Panc1 (cell line): Measurements from ENCODE around the gene SEC14L5. TPM values are rescaled to one million over a fixed set of nuclear protein-coding genes. Genes with fewer than 3 reads are reported as not detected.

Experiments used
- ATAC-seq: fragments of 200-7000 bp; cut with Tn5 transposase; 2 replicates; pipeline ENCODE4 v1.9.1; 2020; ENCODE audit warnings: mild to moderate bottlenecking, moderate library complexity
- BruUV-seq: library from RNA; stranded (reverse); fragments of 400-500 nt; replicated peaks from 2 replicates; lab custom pipeline; 2021; lab: Mats Ljungman, UMichigan
- CTCF ChIA-PET: fragments of 300-600 bp; sonication (Branson Sonifier 250); formaldehyde crosslinking; loops from one replicate; lab custom pipeline; 2022; ENCODE audit warnings: antibody characterized with exemption; lab: Charles Lee
- POLR2A ChIA-PET: fragments of 300-600 bp; sonication (Branson Sonifier 250); formaldehyde crosslinking; loops from one replicate; lab custom pipeline; 2022; ENCODE audit warnings: antibody characterized with exemption; lab: Charles Lee
- DNase-seq: peaks from one replicate; pipeline ENCODE4 v3.0.0-alpha.2; 2010; ENCODE audit warnings: low read depth, low spot score
- H3K27ac ChIP-seq: 2 replicates; pipeline ENCODE4 v1.5.1; 2011; ENCODE audit warnings: mild to moderate bottlenecking, low read length, inconsistent platforms
- H3K27me3 ChIP-seq: fragments of 200-500 bp; sonication (Bioruptor generic); 2 replicates; pipeline ENCODE4 v1.6.0; 2014; ENCODE audit warnings: low read length, inconsistent platforms; ENCODE audit not compliant: control insufficient read depth, insufficient read depth
- H3K36me3 ChIP-seq: fragments of 200-500 bp; sonication (Bioruptor generic); 2 replicates; pipeline ENCODE4 v1.5.1; 2014; ENCODE audit warnings: inconsistent platforms, mild to moderate bottlenecking, low read length, moderate library complexity; ENCODE audit not compliant: control insufficient read depth, insufficient read depth
- H3K4me1 ChIP-seq: 2 replicates; pipeline ENCODE4 v1.5.1; 2011; ENCODE audit warnings: inconsistent platforms, mild to moderate bottlenecking, low read length, moderate library complexity; ENCODE audit not compliant: control insufficient read depth, insufficient read depth
- H3K4me3 ChIP-seq, 2 experiments: 2 replicates each; pipeline ENCODE4 v1.5.1; 2011 to 2012; ENCODE audit warnings: low read depth in 2 of 2, low read length in 2 of 2, mild to moderate bottlenecking in 2 of 2, inconsistent platforms in 1 of 2, moderate library complexity in 1 of 2
- H3K9me3 ChIP-seq: fragments of 200-500 bp; sonication (Bioruptor generic); 2 replicates; pipeline ENCODE4 v1.5.1; 2014; ENCODE audit warnings: low read depth, mild to moderate bottlenecking, inconsistent platforms, low read length, moderate library complexity; ENCODE audit not compliant: control insufficient read depth, insufficient read depth
- POLR2AphosphoS5 ChIP-seq: IDR thresholded peaks from 2 replicates; pipeline ENCODE4 v1.6.1; 2012; ENCODE audit warnings: mild to moderate bottlenecking, low read depth, low read length, moderate library complexity
- SIN3A ChIP-seq: IDR thresholded peaks from 2 replicates; pipeline ENCODE4 v1.6.1; 2012; ENCODE audit warnings: low read depth, mild to moderate bottlenecking, low read length, moderate library complexity, borderline replicate concordance; ENCODE audit not compliant: insufficient read depth
- TCF7L2 ChIP-seq: IDR thresholded peaks from 2 replicates; pipeline ENCODE4 v1.6.1; 2011; ENCODE audit warnings: mild to moderate bottlenecking, low read depth, low read length, inconsistent platforms
- in situ Hi-C: cut with HindIII; loops from 2 replicates; pipeline ENCODE4 v1.10.0; 2016; ENCODE audit warnings: low sequenced_read_pairs, low pct_unique_long_range_greater_than_20kb
- intact Hi-C: fragments of 100-400 bp; cut with micrococcal nuclease; formaldehyde crosslinking; loops from one replicate; pipeline ENCODE4 v1.10.0; 2022; ENCODE audit not compliant: unreplicated experiment
- total RNA-seq: library from RNA; stranded (reverse); gene quantifications from one replicate; pipeline ENCODE4 v1.2.1, GENCODE V29; 2021; ENCODE audit not compliant: unreplicated experiment
- TF ChIP-seq, protein P1 (sequence below): fragments of 450-650 bp; IDR thresholded peaks from 2 replicates; pipeline ENCODE4 v1.5.1; 2017; ENCODE audit warnings: mild to moderate bottlenecking
- TF ChIP-seq, protein P2 (sequence below), 2 experiments: IDR thresholded peaks; 2 replicates each; pipeline ENCODE4 v1.6.1; 2011 to 2012; ENCODE audit warnings: low read depth in 2 of 2, control low read depth in 1 of 2, low read length in 1 of 2, mild to moderate bottlenecking in 1 of 2, moderate library complexity in 1 of 2; ENCODE audit not compliant: insufficient read depth in 1 of 2

Gene SEC14L5
- total RNA-seq, 1 experiment from 2014 or later, result 0.26 TPM

DNA sequence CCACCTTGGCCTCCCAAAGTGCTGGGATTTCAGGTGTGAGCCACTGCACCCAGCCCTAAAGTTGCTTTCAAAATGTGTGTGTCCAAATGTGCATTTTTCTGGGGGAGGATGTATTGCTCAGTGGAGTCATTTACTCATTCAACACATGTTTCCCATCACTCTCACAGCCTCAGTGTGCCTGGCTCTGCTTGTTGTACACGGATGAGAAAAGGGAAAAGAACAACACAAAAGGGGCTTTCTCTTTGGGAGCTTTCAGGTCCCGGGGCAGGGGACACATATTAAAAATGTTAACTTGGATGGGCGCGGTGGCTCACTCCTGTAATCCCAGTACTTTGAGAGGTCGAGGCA, 19.5 kb upstream of the SEC14L5 start:
- H3K27me3 ChIP-seq, result no peaks in the 10 kb centered on the region
- no peaks in the 10 kb centered on the region for H3K9me3 ChIP-seq
- ChIA-PET POLR2A (no interaction called here), CTCF (no interaction called here)
- no TSS peak for BruUV-seq
- intact Hi-C loops, result no loop called here
- in situ Hi-C loops, result no loop called here
- no peak for DNase-seq
- no peak for ATAC-seq
- TF ChIP-seq, protein P1, sequence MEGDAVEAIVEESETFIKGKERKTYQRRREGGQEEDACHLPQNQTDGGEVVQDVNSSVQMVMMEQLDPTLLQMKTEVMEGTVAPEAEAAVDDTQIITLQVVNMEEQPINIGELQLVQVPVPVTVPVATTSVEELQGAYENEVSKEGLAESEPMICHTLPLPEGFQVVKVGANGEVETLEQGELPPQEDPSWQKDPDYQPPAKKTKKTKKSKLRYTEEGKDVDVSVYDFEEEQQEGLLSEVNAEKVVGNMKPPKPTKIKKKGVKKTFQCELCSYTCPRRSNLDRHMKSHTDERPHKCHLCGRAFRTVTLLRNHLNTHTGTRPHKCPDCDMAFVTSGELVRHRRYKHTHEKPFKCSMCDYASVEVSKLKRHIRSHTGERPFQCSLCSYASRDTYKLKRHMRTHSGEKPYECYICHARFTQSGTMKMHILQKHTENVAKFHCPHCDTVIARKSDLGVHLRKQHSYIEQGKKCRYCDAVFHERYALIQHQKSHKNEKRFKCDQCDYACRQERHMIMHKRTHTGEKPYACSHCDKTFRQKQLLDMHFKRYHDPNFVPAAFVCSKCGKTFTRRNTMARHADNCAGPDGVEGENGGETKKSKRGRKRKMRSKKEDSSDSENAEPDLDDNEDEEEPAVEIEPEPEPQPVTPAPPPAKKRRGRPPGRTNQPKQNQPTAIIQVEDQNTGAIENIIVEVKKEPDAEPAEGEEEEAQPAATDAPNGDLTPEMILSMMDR, result no peak
- TF ChIP-seq, protein P2, sequence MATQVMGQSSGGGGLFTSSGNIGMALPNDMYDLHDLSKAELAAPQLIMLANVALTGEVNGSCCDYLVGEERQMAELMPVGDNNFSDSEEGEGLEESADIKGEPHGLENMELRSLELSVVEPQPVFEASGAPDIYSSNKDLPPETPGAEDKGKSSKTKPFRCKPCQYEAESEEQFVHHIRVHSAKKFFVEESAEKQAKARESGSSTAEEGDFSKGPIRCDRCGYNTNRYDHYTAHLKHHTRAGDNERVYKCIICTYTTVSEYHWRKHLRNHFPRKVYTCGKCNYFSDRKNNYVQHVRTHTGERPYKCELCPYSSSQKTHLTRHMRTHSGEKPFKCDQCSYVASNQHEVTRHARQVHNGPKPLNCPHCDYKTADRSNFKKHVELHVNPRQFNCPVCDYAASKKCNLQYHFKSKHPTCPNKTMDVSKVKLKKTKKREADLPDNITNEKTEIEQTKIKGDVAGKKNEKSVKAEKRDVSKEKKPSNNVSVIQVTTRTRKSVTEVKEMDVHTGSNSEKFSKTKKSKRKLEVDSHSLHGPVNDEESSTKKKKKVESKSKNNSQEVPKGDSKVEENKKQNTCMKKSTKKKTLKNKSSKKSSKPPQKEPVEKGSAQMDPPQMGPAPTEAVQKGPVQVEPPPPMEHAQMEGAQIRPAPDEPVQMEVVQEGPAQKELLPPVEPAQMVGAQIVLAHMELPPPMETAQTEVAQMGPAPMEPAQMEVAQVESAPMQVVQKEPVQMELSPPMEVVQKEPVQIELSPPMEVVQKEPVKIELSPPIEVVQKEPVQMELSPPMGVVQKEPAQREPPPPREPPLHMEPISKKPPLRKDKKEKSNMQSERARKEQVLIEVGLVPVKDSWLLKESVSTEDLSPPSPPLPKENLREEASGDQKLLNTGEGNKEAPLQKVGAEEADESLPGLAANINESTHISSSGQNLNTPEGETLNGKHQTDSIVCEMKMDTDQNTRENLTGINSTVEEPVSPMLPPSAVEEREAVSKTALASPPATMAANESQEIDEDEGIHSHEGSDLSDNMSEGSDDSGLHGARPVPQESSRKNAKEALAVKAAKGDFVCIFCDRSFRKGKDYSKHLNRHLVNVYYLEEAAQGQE (IDR thresholded peaks at IDR 0.05; ENCODE audit: insufficient read depth in 1 of 2, low read depth in 2 of 2, low read length in 1 of 2), result no peak
- no peak for TF ChIP-seq TCF7L2
- TF ChIP-seq SIN3A, result no peak
- TF ChIP-seq POLR2AphosphoS5, result no peak
- no peak overlapping the region; the same call in 1 of the 2 replicates for H3K27ac ChIP-seq
- H3K36me3 ChIP-seq, result no peaks in the 10 kb centered on the region
- peaks cover 46% of the 10 kb centered on the region for H3K4me1 ChIP-seq
- no peak overlapping the region for H3K4me3 ChIP-seq

DNA sequence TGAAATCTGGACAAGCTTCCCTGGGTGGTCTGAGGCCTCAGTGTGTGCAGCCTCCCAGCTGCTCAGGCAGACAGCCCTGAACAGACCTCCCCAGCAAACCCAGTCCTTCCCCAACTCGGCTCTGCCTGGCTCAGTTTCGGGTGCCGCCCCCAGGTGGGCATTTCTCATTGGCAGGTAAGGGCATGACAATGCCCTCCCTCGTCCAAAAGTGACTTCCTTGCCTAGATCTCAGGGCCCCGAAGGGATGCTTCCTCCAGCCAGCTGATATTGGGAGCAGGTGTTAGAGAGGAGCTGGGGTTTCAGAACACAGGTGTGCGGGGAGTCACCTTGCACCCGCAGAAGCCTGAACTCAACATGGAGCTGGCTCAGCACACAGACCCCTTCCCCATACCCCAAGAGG, 17.4 kb upstream of the SEC14L5 start:
- peaks cover 52% of the 10 kb centered on the region for H3K4me1 ChIP-seq
- ChIA-PET POLR2A (no interaction called here), CTCF (no interaction called here)
- ATAC-seq (no peak), DNase-seq (no peak)
- intact Hi-C loops (no loop called here), in situ Hi-C loops (no loop called here)
- no TSS peak for BruUV-seq
- TF ChIP-seq, protein P2 (IDR thresholded peaks at IDR 0.05; ENCODE audit: insufficient read depth in 1 of 2, low read depth in 2 of 2, low read length in 1 of 2), result no peak
- TF ChIP-seq POLR2AphosphoS5 (no peak), SIN3A (no peak), TCF7L2 (no peak)
- TF ChIP-seq, protein P1, result no peak
- H3K36me3 ChIP-seq, result no peaks in the 10 kb centered on the region
- H3K4me3 ChIP-seq, result no peak overlapping the region
- H3K27ac ChIP-seq, result peak overlapping the region; percentile 58
- H3K9me3 ChIP-seq, result no peaks in the 10 kb centered on the region
- H3K27me3 ChIP-seq, result no peaks in the 10 kb centered on the region
